Activated CD4-positive, alpha-beta T cell treated with anti-CD3 and anti-CD28 coated beads, Interleukin-2, amount 10 ng/mL, durations not matched to agents 7 days and 5 days (primary cell): ENCODE data around the gene FBRSL1. TPM values are rescaled to one million over a fixed set of nuclear protein-coding genes. Genes with fewer than 3 reads are reported as not detected.
A peak's percentile ranks its signal among the peaks of the same experiment; 100 is the strongest.

Source experiments
- CTCF ChIA-PET: fragments of 350-600 bp; sonication (Branson Sonifier 250); formaldehyde crosslinking; loops from one replicate; lab custom pipeline; 2021; ENCODE audit warnings: antibody characterized with exemption; lab: Charles Lee
- POLR2A ChIA-PET: fragments of 350-600 bp; sonication (Branson Sonifier 250); formaldehyde crosslinking; loops from one replicate; lab custom pipeline; 2021; ENCODE audit warnings: antibody characterized with exemption; lab: Charles Lee
- DNase-seq: peaks from one replicate; pipeline ENCODE4 v3.0.0-alpha.2; 2020
- H3K27ac Mint-ChIP-seq: one replicate; pipeline ENCODE4 v1.8.0; 2021; ENCODE audit warnings: mild to moderate bottlenecking, moderate library complexity, mixed read lengths
- H3K27me3 Mint-ChIP-seq: one replicate; pipeline ENCODE4 v1.8.0; 2021; ENCODE audit warnings: mixed read lengths
- H3K36me3 Mint-ChIP-seq: one replicate; pipeline ENCODE4 v1.8.0; 2021; ENCODE audit warnings: low read depth, mixed read lengths
- H3K4me1 Mint-ChIP-seq: one replicate; pipeline ENCODE4 v1.8.0; 2021; ENCODE audit warnings: mixed read lengths
- H3K4me3 Mint-ChIP-seq: one replicate; pipeline ENCODE4 v1.8.0; 2021; ENCODE audit warnings: mild to moderate bottlenecking, moderate library complexity, mixed read lengths
- H3K9me3 Mint-ChIP-seq: one replicate; pipeline ENCODE4 v1.8.0; 2021; ENCODE audit warnings: mixed read lengths
- total RNA-seq, 2 experiments: library from RNA; stranded (reverse); gene quantifications; one replicate each; pipeline ENCODE4 v1.2.3, GENCODE V29; 2021

FBRSL1 gene
- total RNA-seq, 2 experiments from 2014 or later: 49.8 to 51.1 TPM

GRCh38 chr12:132501204-132501940 is 11.4 kb downstream of the FBRSL1 start:
- Mint-ChIP-seq H3K27me3 (no peaks in the 10 kb centered on the region), H3K4me1 (peaks cover 24% of the 10 kb centered on the region), H3K27ac (no peak overlapping the region), H3K9me3 (no peaks in the 10 kb centered on the region), H3K36me3 (no peaks in the 10 kb centered on the region), H3K4me3 (no peak overlapping the region)
- ChIA-PET POLR2A (no interaction called here), CTCF (no interaction called here)
- DNase-seq: no peak

- Mint-ChIP-seq H3K27me3 (no peaks in the 10 kb centered on the region), H3K4me3 (no peak overlapping the region), H3K9me3 (no peaks in the 10 kb centered on the region), H3K4me1 (peaks cover 34% of the 10 kb centered on the region), H3K36me3 (no peaks in the 10 kb centered on the region), H3K27ac (no peak overlapping the region)
- no peak for DNase-seq
- POLR2A ChIA-PET: no interaction called here
- CTCF ChIA-PET: interaction anchor here (1.1 kb wide), 1 partner anchor 14 kb away, joined by 3 read pairs; no protein-coding TSS in a partner anchor
These were observed 12.4 kb downstream of the FBRSL1 start for GRCh38 chr12:132502149-132502881.

GRCh38 chr12:132502882-132503193 is 12.9 kb downstream of the FBRSL1 start:
- no peaks in the 10 kb centered on the region for H3K9me3 Mint-ChIP-seq
- no peaks in the 10 kb centered on the region for H3K36me3 Mint-ChIP-seq
- no peaks in the 10 kb centered on the region for H3K27me3 Mint-ChIP-seq
- no peak overlapping the region for H3K27ac Mint-ChIP-seq
- no peak overlapping the region for H3K4me3 Mint-ChIP-seq
- DNase-seq: no peak
- POLR2A ChIA-PET: no interaction called here
- H3K4me1 Mint-ChIP-seq: peaks cover 34% of the 10 kb centered on the region
- CTCF ChIA-PET: interaction anchor here (1.1 to 1.2 kb wide), 3 partner anchors 11 to 88 kb away, joined by 3 read pairs; no protein-coding TSS in a partner anchor

GRCh38 chr12:132503618-132504204 is 13.8 kb downstream of the FBRSL1 start:
- ChIA-PET POLR2A (no interaction called here), CTCF (interaction anchor here (0.7 to 1.2 kb wide), 3 partner anchors 11 to 88 kb away, joined by 3 read pairs; no protein-coding TSS in a partner anchor)
- Mint-ChIP-seq H3K4me3 (no peak overlapping the region), H3K36me3 (no peaks in the 10 kb centered on the region), H3K27ac (peak overlapping the region; percentile 4), H3K27me3 (no peaks in the 10 kb centered on the region), H3K9me3 (no peaks in the 10 kb centered on the region), H3K4me1 (peaks cover 34% of the 10 kb centered on the region)
- DNase-seq: no peak

- Mint-ChIP-seq H3K4me1 (peaks cover 34% of the 10 kb centered on the region), H3K36me3 (no peaks in the 10 kb centered on the region), H3K27ac (peak overlapping the region; percentile 88), H3K9me3 (no peaks in the 10 kb centered on the region), H3K4me3 (no peak overlapping the region), H3K27me3 (no peaks in the 10 kb centered on the region)
- POLR2A ChIA-PET: no interaction called here
- no peak for DNase-seq
- CTCF ChIA-PET: no interaction called here
These were observed 15.3 kb downstream of the FBRSL1 start for GRCh38 chr12:132505105-132505851.

- no peaks in the 10 kb centered on the region for H3K36me3 Mint-ChIP-seq
- no peaks in the 10 kb centered on the region for H3K9me3 Mint-ChIP-seq
- ChIA-PET POLR2A (no interaction called here), CTCF (no interaction called here)
- peak overlapping the region; percentile 88 for H3K27ac Mint-ChIP-seq
- no peak for DNase-seq
- H3K27me3 Mint-ChIP-seq: no peaks in the 10 kb centered on the region
- H3K4me1 Mint-ChIP-seq: peaks cover 34% of the 10 kb centered on the region
- no peak overlapping the region for H3K4me3 Mint-ChIP-seq
These were observed 15.9 kb downstream of the FBRSL1 start for GRCh38 chr12:132505852-132506219.

- Mint-ChIP-seq H3K4me3 (peak overlapping the region; percentile 10), H3K27me3 (no peaks in the 10 kb centered on the region), H3K4me1 (peaks cover 34% of the 10 kb centered on the region), H3K9me3 (no peaks in the 10 kb centered on the region), H3K27ac (peak overlapping the region; percentile 88), H3K36me3 (no peaks in the 10 kb centered on the region)
- ChIA-PET POLR2A (interaction anchor here (0.7 kb wide), 1 partner anchor 1052 kb away, joined by 3 read pairs; no protein-coding TSS in a partner anchor), CTCF (interaction anchor here (0.7 to 1.0 kb wide), 2 partner anchors 10 to 63 kb away, joined by 3 to 5 read pairs; no protein-coding TSS in a partner anchor)
- peak; percentile 79 for DNase-seq
These were observed 16.6 kb downstream of the FBRSL1 start for GRCh38 chr12:132506328-132507160.

GRCh38 chr12:132507161-132507538 is 17.2 kb downstream of the FBRSL1 start:
- Mint-ChIP-seq H3K9me3 (no peaks in the 10 kb centered on the region), H3K27ac (peak overlapping the region; percentile 88), H3K36me3 (no peaks in the 10 kb centered on the region), H3K27me3 (no peaks in the 10 kb centered on the region), H3K4me1 (peaks cover 34% of the 10 kb centered on the region), H3K4me3 (peak overlapping the region; percentile 10)
- ChIA-PET CTCF (interaction anchor here (0.7 to 1.0 kb wide), 2 partner anchors 9 to 64 kb away, joined by 3 to 5 read pairs; no protein-coding TSS in a partner anchor), POLR2A (interaction anchor here (0.7 kb wide), 1 partner anchor 1052 kb away, joined by 3 read pairs; no protein-coding TSS in a partner anchor)
- DNase-seq: no peak

- H3K36me3 Mint-ChIP-seq: no peaks in the 10 kb centered on the region
- H3K27me3 Mint-ChIP-seq: no peaks in the 10 kb centered on the region
- ChIA-PET POLR2A (no interaction called here), CTCF (interaction anchor here (0.6 kb wide), 1 partner anchor 153 kb away, joined by 4 read pairs; no protein-coding TSS in a partner anchor)
- H3K4me3 Mint-ChIP-seq: no peak overlapping the region
- peaks cover 34% of the 10 kb centered on the region for H3K4me1 Mint-ChIP-seq
- no peaks in the 10 kb centered on the region for H3K9me3 Mint-ChIP-seq
- DNase-seq: no peak
- H3K27ac Mint-ChIP-seq: no peak overlapping the region
These were observed 17.9 kb downstream of the FBRSL1 start for GRCh38 chr12:132507656-132508490.

- DNase-seq: no peak
- H3K4me1 Mint-ChIP-seq: peaks cover 34% of the 10 kb centered on the region
- no peaks in the 10 kb centered on the region for H3K27me3 Mint-ChIP-seq
- no peaks in the 10 kb centered on the region for H3K9me3 Mint-ChIP-seq
- CTCF ChIA-PET: no interaction called here
- POLR2A ChIA-PET: no interaction called here
- no peak overlapping the region for H3K4me3 Mint-ChIP-seq
- no peak overlapping the region for H3K27ac Mint-ChIP-seq
- no peaks in the 10 kb centered on the region for H3K36me3 Mint-ChIP-seq
These were observed 18.5 kb downstream of the FBRSL1 start for GRCh38 chr12:132508491-132508740.

GRCh38 chr12:132508860-132509732 is 19.1 kb downstream of the FBRSL1 start:
- Mint-ChIP-seq H3K4me1 (peaks cover 30% of the 10 kb centered on the region), H3K4me3 (no peak overlapping the region), H3K9me3 (no peaks in the 10 kb centered on the region), H3K36me3 (no peaks in the 10 kb centered on the region), H3K27ac (no peak overlapping the region), H3K27me3 (no peaks in the 10 kb centered on the region)
- CTCF ChIA-PET: no interaction called here
- no peak for DNase-seq
- POLR2A ChIA-PET: no interaction called here
